ENCODE results near the gene KISS1R. TPM values are rescaled to one million over a fixed set of nuclear protein-coding genes. Genes with fewer than 3 reads are reported as not detected.

The KISS1R gene
- total RNA-seq, 4 donors from 2014 or later, result not detected

GRCh38 chr19:887072-887471, 30.1 kb upstream of the KISS1R start:
- intact Hi-C loops (cut with DNase I), result no loop called here
- Histone ChIP-seq H3K36me3 (peaks cover 43 to 89% (median 82%) of the 10 kb centered on the region in 4 donors), H3K27me3 (no peaks in the 10 kb centered on the region), H3K9me3 (no peaks in the 10 kb centered on the region), H3K4me3 (no peak overlapping the region), H3K27ac (replicated peaks in 1 of 4) (no peak overlapping the region), H3K4me1 (peaks cover 2 to 15% (median 14%) of the 10 kb centered on the region in 4 donors)
- WGBS, result 76% methylated on average over 16 of the region's 16 CpGs
- DNase-seq (ENCODE audit: extremely low spot score), result no peak
- no peak for TF ChIP-seq EP300 (IDR thresholded peaks at IDR 0.05)
- TF ChIP-seq POLR2AphosphoS5 (IDR thresholded peaks at IDR 0.05), result no peak
- TF ChIP-seq POLR2A (IDR thresholded peaks at IDR 0.05; ENCODE audit: low read depth), result no peak
- no peak for TF ChIP-seq CTCF (IDR thresholded peaks at IDR 0.05)

- DNase-seq (ENCODE audit: extremely low spot score), result no peak
- H3K27me3 ChIP-seq, result no peaks in the 10 kb centered on the region
- no peak overlapping the region for H3K27ac ChIP-seq (replicated peaks in 1 of 4)
- intact Hi-C loops (cut with DNase I), result no loop called here
- TF ChIP-seq POLR2A (IDR thresholded peaks at IDR 0.05; ENCODE audit: low read depth) (no peak), CTCF (IDR thresholded peaks at IDR 0.05) (no peak), EP300 (IDR thresholded peaks at IDR 0.05) (no peak), POLR2AphosphoS5 (IDR thresholded peaks at IDR 0.05) (no peak)
- no peak overlapping the region for H3K4me3 ChIP-seq
- WGBS, result 93% methylated on average over 10 of the region's 10 CpGs
- H3K4me1 ChIP-seq, result peaks cover 5 to 21% (median 17%) of the 10 kb centered on the region in 4 donors
- H3K36me3 ChIP-seq, result peaks cover 40 to 84% (median 76%) of the 10 kb centered on the region in 4 donors
- no peaks in the 10 kb centered on the region for H3K9me3 ChIP-seq
Measured at GRCh38 chr19:887599-887998, 29.5 kb upstream of the KISS1R start.

GRCh38 chr19:888581-889385, 28.4 kb upstream of the KISS1R start:
- intact Hi-C loops (cut with DNase I), result no loop called here
- H3K9me3 ChIP-seq, result no peaks in the 10 kb centered on the region
- H3K4me1 ChIP-seq, result peaks cover 5 to 27% (median 19%) of the 10 kb centered on the region in 4 donors
- TF ChIP-seq EP300 (IDR thresholded peaks at IDR 0.05) (no peak), CTCF (IDR thresholded peaks at IDR 0.05) (no peak), POLR2AphosphoS5 (IDR thresholded peaks at IDR 0.05) (no peak)
- H3K27ac ChIP-seq (replicated peaks in 1 of 4), result no peak overlapping the region
- WGBS, result 90% methylated on average over 30 of the region's 30 CpGs
- H3K36me3 ChIP-seq, result peaks cover 36 to 72% (median 66%) of the 10 kb centered on the region in 4 donors
- DNase-seq (ENCODE audit: extremely low spot score), result no peak
- no peak overlapping the region for H3K4me3 ChIP-seq
- H3K27me3 ChIP-seq, result no peaks in the 10 kb centered on the region

GRCh38 chr19:889662-890295, 27.4 kb upstream of the KISS1R start:
- no peaks in the 10 kb centered on the region for H3K9me3 ChIP-seq
- intact Hi-C loops (cut with DNase I), result no loop called here

More at GRCh38 chr19:889662-890295, 27.4 kb upstream of the KISS1R start:
- Histone ChIP-seq H3K27me3 (no peaks in the 10 kb centered on the region), H3K36me3 (peaks cover 29 to 62% (median 56%) of the 10 kb centered on the region in 4 donors), H3K27ac (replicated peaks in 1 of 4) (no peak overlapping the region), H3K4me1 (peaks cover 5 to 31% (median 19%) of the 10 kb centered on the region in 4 donors), H3K4me3 (no peak overlapping the region)
- DNase-seq (ENCODE audit: extremely low spot score), result no peak
- WGBS, result 95% methylated on average over 12 of the region's 26 CpGs
- TF ChIP-seq CTCF (IDR thresholded peaks at IDR 0.05), result no peak
- no peak for TF ChIP-seq EP300 (IDR thresholded peaks at IDR 0.05)
- TF ChIP-seq POLR2AphosphoS5 (IDR thresholded peaks at IDR 0.05), result no peak
- no peak for TF ChIP-seq POLR2A (IDR thresholded peaks at IDR 0.05; ENCODE audit: low read depth)

All from esophagus muscularis mucosa (tissue), 4 donors.